ENCODE data around the gene HSP90AB1.

DNA sequence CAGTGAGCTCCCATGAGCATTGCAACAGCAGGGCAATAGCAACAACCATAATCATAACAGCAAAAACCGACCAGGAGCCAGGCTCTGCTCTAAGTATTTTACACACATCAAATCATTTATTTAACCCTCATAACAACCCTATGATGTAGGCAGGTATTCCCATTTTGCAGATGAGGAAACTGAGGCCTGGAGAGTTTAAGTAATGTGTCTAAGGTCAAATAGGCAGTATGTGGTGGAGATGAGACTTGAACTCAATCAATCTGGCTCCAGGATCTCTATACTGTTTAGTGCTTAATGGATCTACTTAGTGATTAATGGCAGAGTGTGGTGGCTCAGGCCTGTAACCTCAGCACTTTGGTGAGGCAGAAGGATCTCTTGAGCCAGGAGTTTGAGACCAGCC lies 26.7 kb downstream of the HSP90AB1 start:
- TF ChIP-seq SMC3 (conservative IDR thresholded peaks at IDR 0.05; ENCODE audit: poor library complexity), result no peak
- TF ChIP-seq, protein P1, sequence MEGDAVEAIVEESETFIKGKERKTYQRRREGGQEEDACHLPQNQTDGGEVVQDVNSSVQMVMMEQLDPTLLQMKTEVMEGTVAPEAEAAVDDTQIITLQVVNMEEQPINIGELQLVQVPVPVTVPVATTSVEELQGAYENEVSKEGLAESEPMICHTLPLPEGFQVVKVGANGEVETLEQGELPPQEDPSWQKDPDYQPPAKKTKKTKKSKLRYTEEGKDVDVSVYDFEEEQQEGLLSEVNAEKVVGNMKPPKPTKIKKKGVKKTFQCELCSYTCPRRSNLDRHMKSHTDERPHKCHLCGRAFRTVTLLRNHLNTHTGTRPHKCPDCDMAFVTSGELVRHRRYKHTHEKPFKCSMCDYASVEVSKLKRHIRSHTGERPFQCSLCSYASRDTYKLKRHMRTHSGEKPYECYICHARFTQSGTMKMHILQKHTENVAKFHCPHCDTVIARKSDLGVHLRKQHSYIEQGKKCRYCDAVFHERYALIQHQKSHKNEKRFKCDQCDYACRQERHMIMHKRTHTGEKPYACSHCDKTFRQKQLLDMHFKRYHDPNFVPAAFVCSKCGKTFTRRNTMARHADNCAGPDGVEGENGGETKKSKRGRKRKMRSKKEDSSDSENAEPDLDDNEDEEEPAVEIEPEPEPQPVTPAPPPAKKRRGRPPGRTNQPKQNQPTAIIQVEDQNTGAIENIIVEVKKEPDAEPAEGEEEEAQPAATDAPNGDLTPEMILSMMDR (IDR thresholded peaks at IDR 0.05; ENCODE audit: poor library complexity, severe bottlenecking), result no peak
- no peak for TF ChIP-seq EP300 (conservative IDR thresholded peaks at IDR 0.05; ENCODE audit: poor library complexity, severe bottlenecking)
- TF ChIP-seq POLR2AphosphoS5 (IDR thresholded peaks at IDR 0.05), result no peak

Data from neural cell (in vitro differentiated cells).